HTERT RPE-1 (cell line): ENCODE data around the gene MICAL3.
"Not testable (repeated sequence)": the region's sequence is repeated elsewhere in the genome, so short reads cannot be mapped to it uniquely, and the experiment has no call there.

Experiments used
- in situ Hi-C: fragments of 300-500 bp; cut with MboI; formaldehyde crosslinking; loops from 4 replicates; pipeline ENCODE4 v1.14.3; 2020; ENCODE audit warnings: low sequenced_read_pairs

MICAL3 gene

DNA sequence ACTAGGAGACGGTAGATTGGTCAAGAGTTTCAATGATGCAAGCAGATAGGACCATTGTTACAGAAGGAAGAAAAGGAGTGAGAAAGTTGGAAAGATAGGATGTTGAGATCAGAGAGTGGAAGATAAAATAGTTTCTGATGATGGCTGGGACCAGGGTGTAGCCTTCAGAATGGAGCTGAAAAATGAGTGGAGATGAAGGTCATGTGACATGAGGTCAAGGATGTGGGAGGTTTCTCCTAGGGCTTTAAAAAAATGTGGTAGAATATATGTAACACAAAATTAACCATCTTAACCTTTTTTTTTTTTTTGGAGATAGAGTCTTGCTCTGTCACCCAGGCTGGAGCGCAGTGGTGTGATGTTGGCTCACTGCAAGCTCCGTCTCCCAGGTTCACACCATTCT, 35.1 kb upstream of the MICAL3 start:
- in situ Hi-C loops = no loop called here

DNA sequence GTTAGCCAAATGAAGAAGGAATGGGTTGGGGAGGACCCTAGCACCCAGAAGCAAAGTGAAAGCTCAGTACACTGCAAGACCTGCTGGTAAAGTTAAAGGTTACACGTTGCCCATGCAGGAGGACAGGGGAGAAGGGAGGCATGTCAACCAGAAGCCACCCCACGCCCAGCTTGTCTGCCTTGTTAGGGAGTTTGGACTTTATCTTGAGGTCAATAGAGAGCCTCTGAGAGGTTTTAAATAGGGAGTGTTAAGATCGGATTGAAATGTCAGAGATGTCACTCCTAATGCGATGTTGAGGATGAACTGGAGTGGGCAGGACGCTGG, 34.7 kb upstream of the MICAL3 start:
- in situ Hi-C loops = no loop called here

DNA sequence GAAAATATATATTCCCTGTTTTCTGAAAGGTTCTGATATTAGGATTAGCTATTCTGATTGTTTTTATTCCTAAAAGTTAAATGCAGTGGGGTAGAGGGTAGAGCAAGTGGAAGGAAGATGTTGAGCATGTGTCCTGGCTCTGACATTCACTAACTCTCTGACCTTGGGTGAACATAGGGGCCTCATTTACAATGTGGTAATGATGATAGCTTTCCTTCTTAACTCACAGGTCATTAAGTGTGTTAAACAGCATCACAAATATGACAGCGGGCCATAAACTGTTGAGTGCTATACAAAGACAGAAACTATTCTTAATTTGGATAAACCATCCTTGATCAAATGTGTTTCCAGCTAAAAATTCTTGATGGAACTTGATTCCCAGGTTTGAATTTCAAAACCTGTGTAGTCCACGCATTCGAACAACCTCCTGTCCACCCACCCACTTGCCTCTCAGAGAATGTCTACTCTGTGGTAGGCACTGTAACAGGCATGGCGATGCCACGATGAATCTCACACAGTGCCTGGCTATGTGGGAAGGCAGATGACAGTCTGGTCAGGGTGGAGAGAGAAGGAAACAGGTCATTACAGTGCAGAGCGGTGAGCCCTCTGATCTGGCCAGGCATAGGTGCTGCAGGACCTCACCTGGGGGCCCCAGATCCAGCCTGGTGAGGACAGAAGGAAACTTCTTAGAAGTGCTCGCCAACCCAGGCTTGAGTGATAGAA, 34.2 kb upstream of the MICAL3 start:
- in situ Hi-C loops = no loop called here

DNA sequence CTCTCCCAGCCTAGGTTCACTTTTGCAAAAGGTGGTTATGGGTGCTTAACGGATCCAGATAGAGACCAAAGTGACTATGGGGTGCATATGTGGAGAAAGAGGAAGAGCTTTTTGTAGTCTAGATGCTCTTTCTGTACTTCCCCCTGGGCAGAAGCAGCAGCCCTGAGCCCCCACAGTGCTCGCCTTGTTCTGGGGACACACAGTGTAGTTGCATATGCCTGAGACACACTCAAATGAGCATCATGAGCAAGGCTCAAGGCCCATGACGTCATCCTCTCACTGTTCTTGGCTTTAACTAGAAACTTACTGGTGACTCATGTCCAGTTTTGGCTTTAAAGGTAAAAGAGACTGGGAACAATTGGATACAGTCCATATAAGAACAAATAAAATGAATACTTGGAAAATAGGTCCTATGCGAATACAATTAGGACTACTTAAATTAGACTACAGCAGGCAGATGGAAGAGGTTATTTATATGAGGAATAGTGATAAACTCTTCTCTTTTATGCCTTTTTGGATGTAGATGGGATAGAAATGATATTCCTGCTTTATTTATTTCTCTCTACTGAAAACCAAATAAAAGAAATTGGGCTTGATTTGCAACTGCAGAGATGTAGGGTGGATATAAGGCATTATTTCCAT, 33.3 kb upstream of the MICAL3 start:
- in situ Hi-C loops = no loop called here

DNA sequence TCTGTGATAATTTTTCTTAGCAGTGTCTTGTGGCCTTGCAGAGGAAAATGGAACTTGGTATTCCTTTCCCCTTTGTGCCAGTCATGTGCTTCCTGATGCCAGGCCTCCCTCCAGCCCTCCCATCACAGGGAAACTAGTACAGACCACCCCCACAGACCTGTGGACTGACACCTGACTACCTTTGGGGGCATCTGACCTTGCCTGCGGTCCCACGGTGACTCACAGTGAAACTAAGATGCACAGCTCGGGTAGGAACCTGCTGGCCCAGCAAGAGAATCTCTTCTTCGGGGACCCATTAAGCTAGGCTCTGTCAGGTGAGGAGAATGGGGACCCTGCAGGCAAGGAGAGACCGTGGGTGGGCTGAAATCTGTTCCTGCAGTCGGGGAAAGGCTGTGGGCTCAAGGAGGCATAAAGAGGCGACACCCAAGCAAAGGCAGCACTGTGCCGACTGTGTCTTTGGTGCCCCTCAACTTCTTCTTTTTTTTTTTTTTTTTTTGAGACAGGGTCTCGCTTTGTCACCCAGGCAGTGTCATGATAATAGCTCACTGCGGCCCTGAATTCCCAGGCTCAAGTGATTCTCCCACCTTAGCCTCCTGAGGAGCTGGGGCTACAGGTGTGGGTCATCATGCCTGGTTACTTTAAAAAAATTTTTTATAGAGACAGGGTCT, 32.6 kb upstream of the MICAL3 start:
- in situ Hi-C loops = no loop called here

DNA sequence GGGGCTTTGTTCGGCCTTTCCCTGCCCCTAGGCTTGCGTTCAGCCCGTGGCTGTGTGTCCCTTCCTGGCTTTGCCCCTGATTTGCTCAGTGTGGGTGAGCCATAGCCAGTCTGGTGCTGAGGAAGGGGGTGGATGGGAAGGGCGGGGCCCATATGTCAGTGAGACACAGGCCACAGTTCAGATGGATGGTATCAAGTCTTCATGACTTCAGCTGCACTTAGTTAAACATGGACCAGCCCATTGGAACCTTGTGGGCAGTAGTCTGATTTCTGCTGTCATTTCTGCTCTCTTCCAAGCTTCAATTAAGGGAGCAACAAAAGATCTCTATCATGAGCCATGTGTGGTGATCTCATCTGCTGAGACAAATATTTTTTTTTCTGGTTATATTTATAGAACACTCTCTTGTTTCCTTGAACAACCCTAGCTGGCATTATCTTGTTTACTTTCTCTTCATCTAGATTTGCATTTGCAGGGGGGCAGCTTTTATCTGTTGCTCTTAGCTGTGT, 31.9 kb upstream of the MICAL3 start:
- in situ Hi-C loops = no loop called here

DNA sequence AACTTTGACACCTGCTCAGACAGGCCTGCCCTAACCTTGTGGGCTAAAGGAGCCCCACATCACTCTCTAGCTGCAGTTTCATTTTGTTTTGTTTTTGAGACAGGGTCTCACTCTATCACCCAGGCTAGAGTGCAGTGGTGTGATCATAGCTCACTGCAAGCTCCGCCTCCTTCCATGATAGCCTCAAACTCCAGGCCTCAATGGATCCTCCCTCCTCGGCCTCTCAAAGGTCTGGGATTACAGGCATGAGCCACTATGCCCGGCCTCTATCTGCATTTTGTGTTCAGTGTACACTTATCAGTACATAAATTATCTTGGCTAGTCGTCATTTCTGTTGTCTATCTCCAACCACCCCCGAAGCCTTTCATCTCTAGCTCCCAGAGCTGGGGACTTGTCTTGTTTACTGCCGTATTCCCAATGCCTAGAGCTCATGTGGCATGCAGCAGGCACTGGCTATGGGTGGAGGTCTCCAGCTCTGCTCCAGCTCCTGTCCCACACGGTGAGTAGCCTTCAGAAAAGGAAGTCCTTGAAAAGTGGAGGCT, 31.3 kb upstream of the MICAL3 start:
- in situ Hi-C loops = no loop called here

DNA sequence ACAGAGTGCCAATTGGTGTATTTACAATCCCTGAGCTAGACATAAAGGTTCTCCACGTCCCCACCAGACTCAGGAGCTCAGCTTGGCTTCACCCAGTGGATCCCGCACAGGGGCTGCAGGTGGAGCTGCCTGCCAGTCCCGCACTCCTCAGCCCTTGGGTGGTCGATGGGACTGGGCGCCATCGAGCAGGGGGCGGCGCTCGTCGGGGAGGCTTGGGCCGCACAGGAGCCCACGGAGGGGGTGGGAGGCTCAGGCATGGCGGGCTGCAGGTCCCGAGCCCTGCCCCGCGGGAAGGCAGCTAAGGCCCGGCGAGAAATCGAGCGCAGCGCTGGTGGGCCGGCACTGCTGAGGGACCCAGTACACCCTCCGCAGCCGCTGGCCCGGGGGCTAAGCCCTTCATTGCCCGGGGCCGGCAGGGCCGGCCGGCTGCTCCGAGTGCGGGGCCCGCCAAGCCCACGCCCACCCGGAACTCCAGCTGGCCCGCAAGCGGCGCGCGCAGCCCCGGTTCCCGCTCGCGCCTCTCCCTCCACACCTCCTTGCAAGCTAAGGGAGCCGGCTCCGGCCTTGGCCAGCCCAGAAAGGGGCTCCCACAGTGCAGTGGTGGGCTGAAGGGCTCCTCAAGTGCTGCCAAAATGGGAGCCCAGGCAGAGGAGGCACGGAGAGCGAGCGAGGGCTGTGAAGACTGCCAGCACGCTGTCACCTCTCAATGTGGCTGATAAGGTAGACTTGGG, 29.0 kb upstream of the MICAL3 start:
- in situ Hi-C loops = not testable (repeated sequence)

DNA sequence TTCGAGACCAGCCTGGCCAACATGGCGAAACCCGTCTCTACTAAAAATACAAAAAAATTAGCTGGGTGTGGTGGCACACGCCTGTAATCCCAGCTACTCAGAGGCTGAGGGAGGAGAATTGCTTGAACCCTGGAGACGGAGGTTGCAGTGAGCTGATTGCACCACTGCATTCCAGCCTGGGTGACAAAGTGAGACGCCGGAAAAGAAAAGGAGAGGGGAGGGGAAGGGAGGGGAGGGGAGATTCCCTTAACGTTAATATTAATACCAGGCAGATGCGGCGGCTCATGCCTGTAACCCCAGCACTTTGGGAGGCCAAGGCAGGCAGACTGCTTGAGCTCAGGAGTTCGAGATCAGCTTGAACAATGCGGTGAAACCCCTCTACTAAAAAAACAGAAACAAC, 26.8 kb upstream of the MICAL3 start:
- in situ Hi-C loops = not testable (repeated sequence)

DNA sequence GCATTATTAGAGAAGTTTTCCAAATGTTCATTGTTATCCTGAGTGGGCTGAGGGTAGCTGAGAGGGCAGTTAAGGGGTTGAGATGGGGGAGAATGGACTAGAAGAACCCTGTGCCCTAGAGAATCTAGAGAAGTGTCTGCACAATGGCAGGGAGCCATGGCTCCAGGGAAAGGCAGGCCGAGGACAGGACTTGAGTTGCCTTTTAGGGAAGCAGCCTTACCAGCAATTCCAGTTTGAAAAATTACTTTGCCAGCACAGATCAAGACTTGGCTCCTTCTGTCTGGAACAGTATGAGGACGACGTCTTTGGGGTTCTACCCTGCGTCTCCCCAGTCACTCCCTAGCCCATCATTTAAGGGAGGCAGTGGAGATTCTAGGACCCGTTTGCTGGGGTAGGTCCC, 25.7 kb upstream of the MICAL3 start:
- in situ Hi-C loops = no loop called here

DNA sequence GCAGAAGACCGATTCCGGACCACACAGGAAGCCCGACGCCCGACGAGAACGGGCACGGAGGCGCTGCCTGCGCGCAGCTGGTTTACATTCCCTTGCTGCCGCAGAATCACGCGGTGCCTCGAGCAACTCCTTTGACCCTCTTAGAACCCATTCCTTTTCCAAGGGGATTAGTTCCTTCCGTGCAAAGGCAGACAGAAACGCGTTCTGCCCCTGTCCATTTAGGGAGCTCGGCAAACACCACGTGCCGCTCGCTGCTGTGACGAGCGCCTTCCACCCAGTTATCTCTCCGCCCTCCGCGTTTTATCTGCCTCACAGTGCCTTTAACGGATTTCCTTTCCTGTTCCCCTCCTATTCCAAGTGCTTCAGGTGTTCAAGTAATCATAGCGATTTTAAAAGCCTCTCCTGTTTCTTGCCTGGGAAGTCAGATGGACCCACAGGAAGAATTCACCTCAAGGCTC, 24.1 kb upstream of the MICAL3 start:
- in situ Hi-C loops = no loop called here

DNA sequence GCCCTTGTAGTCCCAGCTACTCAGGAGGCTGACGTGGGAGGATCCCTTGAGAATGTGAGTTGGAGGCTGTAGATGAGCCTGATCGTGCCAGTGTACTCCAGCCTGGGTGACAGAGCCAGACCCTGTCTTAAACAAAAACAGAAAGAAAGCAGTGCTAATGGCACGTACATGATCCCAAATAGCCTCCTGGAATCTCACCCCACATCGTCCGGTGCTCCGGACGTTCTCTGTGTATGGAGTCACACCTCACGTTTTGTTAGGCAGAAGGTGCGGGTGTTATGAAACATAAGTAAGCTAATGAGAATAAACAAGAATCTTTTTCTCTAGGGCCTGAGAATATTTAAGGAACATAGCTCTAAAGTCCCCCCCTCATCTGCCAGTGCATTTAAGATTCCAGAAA, 23.7 kb upstream of the MICAL3 start:
- in situ Hi-C loops = no loop called here

DNA sequence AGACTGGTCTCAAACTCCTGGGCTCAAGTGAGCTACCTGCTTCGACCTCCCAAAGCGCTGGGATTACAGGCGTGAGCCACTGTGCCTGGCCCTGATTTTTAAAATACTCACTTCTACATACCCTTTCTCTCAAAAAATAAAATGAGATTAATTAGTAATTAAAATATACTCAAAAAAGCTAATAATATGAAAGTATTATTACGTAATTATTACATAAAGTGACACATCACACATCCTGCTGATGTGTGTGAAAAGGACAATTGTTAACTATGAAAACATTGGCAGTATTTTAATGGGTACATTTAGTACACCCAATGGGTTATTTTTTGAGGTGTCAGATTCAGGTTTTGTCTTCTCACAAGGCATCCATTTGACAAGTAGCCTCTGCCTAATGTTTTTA, 21.4 kb upstream of the MICAL3 start:
- in situ Hi-C loops = no loop called here

DNA sequence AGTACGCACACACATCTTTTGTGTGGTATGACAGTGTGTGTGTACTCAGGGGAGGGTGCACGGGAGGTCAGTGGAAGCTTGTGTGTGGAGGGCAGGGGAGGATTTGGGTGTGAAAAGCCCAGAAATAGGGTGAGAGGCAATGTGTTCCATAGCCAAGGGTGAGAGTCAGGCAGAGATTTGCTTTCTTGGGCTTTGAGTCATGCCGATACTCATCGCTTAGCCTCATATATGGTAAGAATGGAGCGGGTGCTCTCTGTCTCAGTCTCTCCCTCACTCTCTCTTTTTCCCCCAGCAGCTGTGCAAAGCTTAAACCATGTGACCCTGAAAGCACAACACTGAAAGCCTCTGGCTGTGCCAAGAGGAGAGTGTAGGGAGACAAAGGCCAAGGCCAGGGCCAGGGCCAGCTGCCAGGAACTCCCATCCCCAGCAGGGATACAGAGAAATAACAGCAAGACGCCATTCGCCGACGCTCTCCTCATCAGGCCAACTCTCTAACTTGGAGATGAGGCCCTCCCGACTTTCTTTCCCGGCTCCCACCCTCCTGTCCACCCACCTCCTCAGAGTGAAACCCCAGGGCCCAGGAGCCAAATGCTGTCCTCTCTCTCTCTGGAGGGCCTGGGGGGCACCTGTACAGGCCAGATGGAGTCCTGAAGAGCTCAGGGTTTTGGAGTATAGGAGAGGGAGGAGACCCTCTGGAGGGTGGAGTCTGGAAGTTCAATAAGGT, 20.3 kb upstream of the MICAL3 start:
- in situ Hi-C loops = no loop called here

DNA sequence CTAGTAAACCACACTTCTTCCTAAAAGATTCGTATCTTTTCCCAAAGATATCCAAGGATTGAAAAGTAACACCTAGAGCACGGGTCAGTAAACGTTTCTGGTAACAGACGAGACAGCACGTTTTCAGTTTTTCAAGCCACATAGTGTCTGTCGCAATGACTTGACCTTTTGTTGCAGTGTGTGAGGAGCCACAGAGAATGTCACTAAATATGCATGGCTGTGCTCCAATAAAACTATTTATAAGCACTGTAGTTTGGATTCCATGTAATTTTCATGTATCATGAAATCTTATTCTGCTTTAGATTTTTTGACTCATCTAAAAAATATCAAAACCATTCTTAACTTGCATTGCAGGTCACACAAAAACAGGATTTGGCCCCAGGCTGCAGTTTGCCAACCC, 18.3 kb upstream of the MICAL3 start:
- in situ Hi-C loops = no loop called here

DNA sequence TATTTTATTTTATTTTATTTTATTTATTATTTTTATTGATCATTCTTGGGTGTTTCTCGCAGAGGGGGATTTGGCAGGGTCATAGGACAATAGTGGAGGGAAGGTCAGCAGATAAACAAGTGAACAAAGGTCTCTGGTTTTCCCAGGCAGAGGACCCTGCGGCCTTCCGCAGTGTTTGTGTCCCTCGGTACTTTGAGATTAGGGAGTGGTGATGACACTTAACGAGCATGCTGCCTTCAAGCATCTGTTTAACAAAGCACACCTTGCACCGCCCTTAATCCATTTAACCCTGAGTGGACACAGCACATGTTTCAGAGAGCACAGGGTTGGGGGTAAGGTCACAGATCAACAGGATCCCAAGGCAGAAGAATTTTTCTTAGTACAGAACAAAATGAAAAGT, 16.5 kb upstream of the MICAL3 start:
- in situ Hi-C loops = not testable (repeated sequence)

DNA sequence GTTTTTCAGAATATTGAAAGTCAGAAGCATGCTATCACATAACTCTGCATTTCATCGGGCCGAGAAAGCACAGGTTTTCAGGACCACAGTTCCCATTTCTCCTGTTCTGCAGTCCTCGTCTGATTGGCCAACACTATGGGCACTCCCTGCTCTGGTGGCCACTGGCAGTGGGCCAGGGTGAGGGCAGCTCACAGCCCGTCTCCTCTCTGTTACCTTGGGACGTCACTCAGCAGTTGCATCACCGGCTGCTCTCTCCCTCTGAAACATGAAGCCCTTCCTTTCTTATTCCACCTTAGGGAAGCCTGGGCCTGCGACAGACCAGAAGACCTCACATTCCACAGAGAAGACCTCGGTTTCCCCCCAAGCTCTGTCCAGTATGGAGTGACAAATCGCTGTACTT, 11.4 kb upstream of the MICAL3 start:
- in situ Hi-C loops = no loop called here

DNA sequence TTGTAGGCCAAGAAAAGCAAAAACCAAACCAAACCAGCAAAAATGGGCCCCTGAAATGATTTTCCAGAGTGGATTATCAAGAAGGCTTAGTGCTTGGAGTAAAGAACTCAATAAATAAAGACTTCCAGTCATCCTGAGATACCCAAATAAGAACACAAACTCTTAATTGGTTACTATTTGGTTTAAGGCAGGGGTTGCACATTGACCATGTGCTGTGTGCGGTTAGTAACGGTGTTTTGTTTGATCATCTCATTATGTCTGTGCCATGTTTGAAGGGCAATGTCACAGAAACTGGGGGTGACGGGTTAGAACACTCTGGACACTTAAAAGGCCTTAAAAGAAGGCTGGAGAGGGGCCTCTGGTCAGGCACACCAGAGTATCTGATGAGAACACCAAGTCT, 9.7 kb upstream of the MICAL3 start:
- in situ Hi-C loops = no loop called here

DNA sequence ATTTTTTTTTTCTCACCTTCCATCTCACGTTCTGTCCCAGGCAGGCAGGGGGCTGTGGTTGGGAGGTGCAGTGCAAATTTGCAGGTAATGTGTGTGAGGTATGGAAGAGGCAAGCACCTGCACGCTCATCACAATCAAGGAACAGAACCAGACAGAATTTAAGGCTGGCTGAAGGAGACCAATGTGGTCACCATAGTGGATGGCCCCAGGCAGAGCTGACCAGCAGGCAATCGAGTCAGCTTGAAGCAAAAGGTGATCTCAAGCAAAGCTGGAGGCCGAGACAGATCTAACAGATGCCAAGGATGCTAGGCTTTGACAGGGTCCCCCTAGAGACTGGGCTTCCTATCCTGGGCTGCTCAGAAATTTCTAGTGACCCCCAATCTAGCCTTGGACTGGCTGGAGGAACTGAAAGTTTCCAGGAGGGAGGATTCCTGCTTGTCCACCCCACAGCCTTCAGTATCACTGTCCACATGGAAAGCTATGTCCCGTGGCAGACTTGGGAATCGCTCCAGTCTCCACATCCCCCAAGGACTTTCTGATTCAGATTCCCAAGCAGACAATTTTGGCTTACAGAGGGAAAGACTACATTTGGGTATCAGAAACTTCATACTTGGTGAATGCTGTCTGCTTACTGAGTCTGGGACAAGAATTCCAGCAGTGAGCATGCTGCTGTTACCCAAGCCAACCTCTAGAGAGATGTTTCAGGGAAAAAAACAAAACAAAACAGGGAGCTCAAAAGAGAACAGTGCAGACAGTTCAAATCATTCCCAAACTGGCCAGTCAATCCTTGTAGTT, 9.0 kb upstream of the MICAL3 start:
- in situ Hi-C loops = no loop called here
